Gastrocnemius medialis (tissue), 4 donors: ENCODE measurements around the gene LTV1.

Experiments used
- POLR2A ChIP-seq, 2 donors: fragments of 450-650 bp; IDR thresholded peaks; one replicate each; pipeline ENCODE4 v1.6.1; 2017; ENCODE audit warnings: antibody characterized with exemption in 2 of 2, mild to moderate bottlenecking in 2 of 2, moderate library complexity in 2 of 2
- TF ChIP-seq, protein P1 (sequence below), 5 experiments: fragments of 450-650 bp in 3 of 5; fragments of 200-600 bp in 2 of 5; sonication (generic) in 2 of 5; IDR thresholded peaks in 4 of 5; conservative IDR thresholded peaks in 1 of 5; 1 replicate in 4 of 5; 2 replicates in 1 of 5; pipeline ENCODE4 v1.5.1; 2016 to 2019; ENCODE audit warnings: antibody characterized with exemption in 5 of 5, mild to moderate bottlenecking in 3 of 5, moderate library complexity in 3 of 5

DNA sequence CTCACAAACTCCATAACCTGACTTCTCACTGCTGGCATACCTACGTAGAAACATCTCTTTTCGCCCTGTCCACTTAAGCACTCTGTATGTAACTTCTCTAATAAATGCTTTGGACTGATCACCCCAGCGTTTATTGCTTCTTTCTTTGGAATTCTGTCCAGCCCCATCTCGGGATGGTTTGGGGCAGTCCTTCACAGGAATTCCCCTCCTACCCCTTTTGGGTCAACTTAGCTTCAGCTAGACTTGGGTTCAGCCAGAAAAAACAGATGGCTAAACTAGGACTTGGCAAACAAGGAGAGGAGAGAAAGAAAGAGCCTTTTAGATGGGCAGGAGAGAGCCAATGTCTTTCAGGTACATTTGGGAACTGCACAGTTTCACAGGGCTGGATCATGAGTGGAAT is 3.9 kb upstream of the LTV1 start:
- TF ChIP-seq, protein P1, sequence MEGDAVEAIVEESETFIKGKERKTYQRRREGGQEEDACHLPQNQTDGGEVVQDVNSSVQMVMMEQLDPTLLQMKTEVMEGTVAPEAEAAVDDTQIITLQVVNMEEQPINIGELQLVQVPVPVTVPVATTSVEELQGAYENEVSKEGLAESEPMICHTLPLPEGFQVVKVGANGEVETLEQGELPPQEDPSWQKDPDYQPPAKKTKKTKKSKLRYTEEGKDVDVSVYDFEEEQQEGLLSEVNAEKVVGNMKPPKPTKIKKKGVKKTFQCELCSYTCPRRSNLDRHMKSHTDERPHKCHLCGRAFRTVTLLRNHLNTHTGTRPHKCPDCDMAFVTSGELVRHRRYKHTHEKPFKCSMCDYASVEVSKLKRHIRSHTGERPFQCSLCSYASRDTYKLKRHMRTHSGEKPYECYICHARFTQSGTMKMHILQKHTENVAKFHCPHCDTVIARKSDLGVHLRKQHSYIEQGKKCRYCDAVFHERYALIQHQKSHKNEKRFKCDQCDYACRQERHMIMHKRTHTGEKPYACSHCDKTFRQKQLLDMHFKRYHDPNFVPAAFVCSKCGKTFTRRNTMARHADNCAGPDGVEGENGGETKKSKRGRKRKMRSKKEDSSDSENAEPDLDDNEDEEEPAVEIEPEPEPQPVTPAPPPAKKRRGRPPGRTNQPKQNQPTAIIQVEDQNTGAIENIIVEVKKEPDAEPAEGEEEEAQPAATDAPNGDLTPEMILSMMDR (IDR thresholded peaks at IDR 0.05 in 4 of 5, conservative IDR thresholded peaks at IDR 0.05 in 1 of 5), result no peak
- TF ChIP-seq POLR2A (IDR thresholded peaks at IDR 0.05), result no peak
